T1000 (cell line): ENCODE results near the gene NXF1.
A peak's percentile ranks its signal among the peaks of the same experiment; 100 is the strongest.
"Not testable (repeated sequence)": the region's sequence is repeated elsewhere in the genome, so short reads cannot be mapped to it uniquely, and the experiment has no call there.

ENCODE experiments used
- DNase-seq: peaks from one replicate; lab custom pipeline; 2025; ENCODE audit warnings: mixed read lengths; lab: John Stamatoyannopoulos, UW

NXF1 gene

DNA sequence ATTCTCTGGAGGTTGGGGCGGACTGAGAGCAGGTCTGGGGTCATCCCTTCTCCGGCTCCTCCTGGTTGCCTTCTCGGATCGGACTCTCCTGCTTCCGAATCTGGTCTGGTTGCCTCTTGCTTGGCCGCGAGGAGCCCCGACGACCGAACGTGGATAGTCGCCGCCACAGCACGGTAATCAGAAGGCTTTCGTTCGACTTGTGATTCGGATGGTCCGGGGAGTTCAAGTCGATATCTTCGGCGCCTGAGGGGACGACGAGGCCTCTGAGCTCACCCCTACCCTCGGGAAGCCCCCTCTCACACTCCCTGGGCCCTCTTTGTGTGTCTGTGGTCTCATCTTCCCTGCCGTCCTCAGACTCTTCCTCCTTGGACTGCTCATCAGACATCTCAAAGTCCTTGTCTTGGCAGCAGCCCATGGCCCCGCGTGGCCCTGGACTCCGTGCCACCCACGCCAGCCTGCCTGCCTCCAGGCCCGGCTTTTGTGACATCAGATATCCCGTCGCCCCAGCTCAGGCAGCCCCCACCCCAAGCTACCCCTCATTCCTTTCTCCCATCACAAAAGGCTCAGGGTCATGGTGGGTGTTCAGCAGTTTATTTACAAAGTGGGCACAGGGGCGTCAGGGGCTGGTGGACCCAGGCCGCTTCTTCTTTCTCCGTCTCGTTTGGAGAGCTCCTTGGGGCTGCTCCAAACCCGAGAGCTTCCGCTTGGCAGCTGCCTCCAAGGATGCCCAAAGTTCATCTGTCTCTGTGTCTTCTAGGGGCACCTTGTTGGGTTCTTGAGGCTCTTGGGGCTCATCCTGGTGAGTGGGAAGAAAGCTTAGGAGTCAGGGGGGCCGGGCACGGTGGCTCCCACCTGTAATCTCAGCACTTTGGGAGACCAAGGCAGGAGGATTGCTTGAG, 27.3 kb upstream of the NXF1 start, which contains the start of gene TEX54:
Gene TEX54 (minus strand): TSS at position 506 of the 899 bp plus-strand sequence.
- no peak for DNase-seq

DNA sequence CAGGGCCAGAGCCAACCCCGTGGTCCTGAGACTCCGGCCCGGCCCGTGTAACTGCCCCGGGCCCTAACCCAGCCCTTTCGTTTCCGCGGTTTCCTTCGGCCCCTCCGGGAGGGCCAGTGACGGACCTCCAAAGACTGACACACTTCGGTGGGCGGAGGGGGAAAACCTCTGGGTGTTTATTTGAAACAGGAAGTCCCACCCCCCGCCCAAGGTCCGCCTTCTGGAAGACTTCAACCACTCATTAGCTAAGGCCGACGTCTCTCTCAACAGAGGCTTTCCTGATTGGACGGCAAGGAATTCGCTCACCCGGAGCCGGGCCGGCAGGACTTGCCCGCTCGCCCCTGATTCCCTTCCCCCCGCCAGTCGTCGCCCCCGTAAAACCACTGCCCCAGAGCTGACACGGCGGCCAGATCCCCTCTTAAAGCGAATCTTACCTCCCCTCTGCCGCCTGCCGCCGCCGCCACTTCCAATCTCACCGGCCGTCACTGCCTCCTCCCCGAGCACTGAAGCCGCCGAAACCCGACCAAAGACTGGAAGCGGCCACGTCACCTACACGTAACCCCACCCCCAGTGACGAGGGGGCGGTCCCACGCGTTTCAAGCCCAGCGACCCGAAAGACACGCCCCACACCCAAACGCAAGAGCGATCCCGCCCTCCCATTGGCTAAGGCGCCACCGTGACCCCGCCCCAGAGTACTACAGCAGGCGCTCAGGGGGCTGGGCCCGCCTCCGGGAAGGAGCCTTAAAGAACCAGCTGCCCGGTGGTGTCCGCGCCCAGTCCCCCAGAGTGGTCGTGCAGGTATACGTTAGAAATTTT, 26.5 kb upstream of the NXF1 start, which contains the start of gene STX5:
Gene STX5 (minus strand): TSS at position 532 of the 816 bp plus-strand sequence. CDS start 808 bp downstream, outside the sequence.
- peak; percentile 98 for DNase-seq

GRCh38 chr11:62830904-62831519, 25.8 kb upstream of the NXF1 start:
- DNase-seq: no peak

GRCh38 chr11:62828130-62828529, 22.9 kb upstream of the NXF1 start:
- not testable (repeated sequence) for DNase-seq

DNA sequence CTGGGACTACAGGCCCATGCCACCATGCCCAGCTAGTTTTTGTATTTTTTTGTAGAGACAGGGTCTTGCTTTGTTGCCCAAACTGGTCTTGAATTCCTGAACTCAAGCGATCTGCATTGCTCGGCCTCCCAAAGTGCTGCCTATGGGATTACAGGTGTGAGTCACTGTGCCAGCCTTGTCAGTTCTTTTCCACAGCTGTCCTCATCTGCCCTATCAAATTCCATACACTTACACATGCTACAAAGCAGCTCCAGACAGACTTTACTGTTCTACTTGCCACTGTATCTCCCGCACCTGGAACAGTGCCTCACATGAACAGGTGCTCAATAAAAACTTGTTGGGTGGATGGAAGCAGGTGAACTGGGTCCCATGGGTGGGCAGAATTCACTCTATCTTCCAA, 18.4 kb upstream of the NXF1 start:
- DNase-seq: no peak

DNA sequence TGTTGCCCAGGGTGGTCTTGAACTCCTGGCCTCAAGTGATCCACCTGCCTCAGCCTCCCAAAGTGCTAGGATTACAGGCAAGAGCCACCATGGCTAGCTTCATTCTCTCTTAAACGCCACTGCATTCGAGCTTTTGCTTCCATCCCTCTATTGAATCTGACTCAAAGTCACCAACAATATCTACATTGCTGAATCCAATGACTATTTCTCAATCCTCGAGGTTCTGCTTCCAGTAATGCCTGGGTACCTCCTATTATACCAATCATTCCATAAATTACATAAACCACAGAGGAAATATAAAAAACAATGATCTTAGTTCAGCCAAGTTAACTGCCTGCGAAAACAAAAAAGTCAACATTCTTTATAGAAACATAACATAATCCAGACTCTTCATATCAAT, 11.9 kb upstream of the NXF1 start:
- no peak for DNase-seq

DNA sequence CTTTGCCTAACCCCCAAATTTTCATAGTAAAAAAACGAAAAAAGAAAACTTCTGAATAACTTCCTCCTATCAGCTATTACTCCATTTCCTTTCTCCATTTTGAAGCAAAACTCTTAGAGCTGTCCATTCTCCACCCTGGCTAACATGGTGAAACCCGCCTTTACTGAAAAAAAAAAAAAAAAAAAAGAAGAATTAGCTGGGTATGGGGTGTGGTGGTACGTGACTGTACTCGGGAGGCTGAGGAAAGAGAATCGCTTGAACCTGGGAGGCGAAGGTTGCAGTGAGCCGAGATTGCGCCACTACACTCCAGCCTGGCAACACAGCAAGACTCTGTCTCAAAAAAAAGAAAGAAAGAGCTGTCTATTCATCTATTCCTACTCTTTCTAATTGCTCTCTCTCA, 11.3 kb upstream of the NXF1 start:
- no peak for DNase-seq

GRCh38 chr11:62811659-62812058, 6.4 kb upstream of the NXF1 start:
- no peak for DNase-seq

DNA sequence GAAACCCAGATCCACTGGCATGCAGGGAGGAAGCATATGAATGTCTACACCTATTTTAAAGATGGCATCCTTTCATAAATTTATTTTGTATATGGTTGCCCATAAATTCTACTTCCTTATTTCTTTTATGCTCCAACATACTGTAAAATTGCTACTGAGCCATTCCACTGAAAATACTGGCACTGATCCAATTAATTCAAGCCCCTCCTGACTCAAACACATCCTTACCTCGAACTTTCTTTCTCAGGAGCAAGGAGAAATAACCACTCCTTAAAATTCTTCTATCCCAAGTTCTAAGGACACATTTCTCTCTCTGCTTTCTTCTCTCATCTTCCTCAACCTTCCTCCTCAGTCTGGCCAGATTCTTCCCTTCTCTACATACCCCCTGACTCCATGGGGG, 5.5 kb upstream of the NXF1 start:
- DNase-seq: no peak

GRCh38 chr11:62806611-62807121, 1.4 kb upstream of the NXF1 start:
- DNase-seq: no peak

DNA sequence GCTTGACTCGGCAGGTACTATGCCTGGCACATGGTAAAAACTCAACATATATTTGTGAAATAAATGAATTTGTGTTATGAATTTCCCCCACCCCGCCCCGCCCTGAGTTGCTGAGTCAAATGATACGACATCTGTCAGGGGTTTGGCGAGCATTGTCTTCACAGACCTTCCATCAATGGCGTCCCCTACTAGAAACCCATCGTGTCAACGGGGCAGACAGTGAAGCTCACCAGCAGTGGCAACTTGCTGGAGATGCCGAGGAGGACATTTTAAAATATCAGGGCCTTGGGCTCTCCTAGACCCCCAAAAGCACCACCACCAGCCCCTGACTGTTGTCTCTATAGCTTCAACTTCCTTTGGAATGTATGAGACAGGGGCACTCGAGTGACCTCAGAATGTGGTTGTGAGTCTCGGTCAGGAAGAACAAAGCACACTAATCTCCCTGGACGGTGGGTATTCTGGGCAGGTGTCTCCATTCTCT, 761 bp upstream of the NXF1 start:
- DNase-seq: no peak

GRCh38 chr11:62804310-62805075, 747 bp downstream of the NXF1 start:
- DNase-seq: no peak

GRCh38 chr11:62801071-62801470, 4.2 kb downstream of the NXF1 start:
- DNase-seq: no peak

GRCh38 chr11:62799486-62799885, 5.8 kb downstream of the NXF1 start:
- no peak for DNase-seq

- no peak for DNase-seq
Observed at GRCh38 chr11:62796281-62796680, 9.0 kb downstream of the NXF1 start.

DNA sequence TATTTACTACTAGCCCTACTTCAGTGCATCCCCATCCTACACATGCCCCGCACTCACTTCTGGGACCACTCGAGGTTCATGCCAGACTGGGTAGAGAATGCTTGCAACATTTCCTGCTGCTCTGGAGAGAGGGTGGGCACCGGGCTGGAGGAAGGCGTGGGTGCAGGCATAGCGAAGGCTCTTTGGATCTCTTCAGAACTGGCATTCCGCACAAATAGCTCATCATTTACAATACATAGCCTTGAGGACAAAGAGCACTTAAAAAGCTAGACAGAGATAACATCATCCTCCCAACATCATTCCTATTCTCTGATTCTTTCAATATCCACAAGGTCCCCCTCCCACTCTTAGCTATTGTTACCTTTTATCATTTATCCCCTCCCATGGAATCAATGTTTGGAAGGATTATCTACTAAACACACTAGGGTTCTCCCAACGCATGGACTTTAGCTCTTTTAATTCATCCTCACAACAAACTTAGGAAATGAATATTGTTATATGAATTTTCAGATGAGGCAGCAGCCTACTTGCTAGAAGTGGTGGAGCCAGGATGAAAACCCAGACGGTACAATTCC, 11.0 kb downstream of the NXF1 start:
- DNase-seq: no peak

GRCh38 chr11:62792202-62792575, 13.1 kb downstream of the NXF1 start:
- DNase-seq: no peak

- DNase-seq: peak; percentile 81
Observed at GRCh38 chr11:62791501-62792201, 13.6 kb downstream of the NXF1 start, which contains the start of gene TMEM223. Gene TMEM223 (minus strand): TSS chr11:62792006. CDS start chr11:62791994, 12 bp downstream.

DNA sequence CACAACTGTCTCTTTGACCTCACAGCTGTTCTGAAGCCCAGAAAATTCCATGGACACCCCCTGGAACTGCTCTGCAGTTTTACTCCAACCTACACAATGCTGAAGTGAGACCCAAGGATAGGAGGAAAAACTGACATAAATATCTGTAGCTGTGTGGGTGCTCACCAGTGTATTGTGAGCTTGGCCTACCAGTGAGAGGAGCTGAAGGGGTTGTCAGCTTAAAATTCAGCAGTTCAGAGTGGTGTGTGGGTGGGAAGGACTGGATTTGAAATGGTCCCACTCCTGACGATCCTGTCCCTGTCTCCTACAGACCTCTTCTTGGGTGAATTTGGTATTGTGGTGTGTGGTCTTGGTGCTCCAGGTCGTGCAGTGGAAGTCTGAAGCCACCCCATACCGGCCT, 15.7 kb downstream of the NXF1 start:
- no peak for DNase-seq

- DNase-seq: no peak
Observed at GRCh38 chr11:62788991-62789390, 16.2 kb downstream of the NXF1 start.
